Cardiac septum (tissue), 1 donor: ENCODE data around the gene IL6. TPM values are rescaled to one million over a fixed set of nuclear protein-coding genes. Genes with fewer than 3 reads are reported as not detected.
"Not testable (repeated sequence)": the region's sequence is repeated elsewhere in the genome, so short reads cannot be mapped to it uniquely, and the experiment has no call there.

ENCODE experiments used
- DNase-seq: peaks from one replicate; pipeline ENCODE4 v3.0.0-alpha.2; 2020; ENCODE audit warnings: low spot score
- intact Hi-C: fragments of 100-400 bp; cut with DNase I; formaldehyde crosslinking; loops from one replicate; pipeline ENCODE4 v1.14.0; 2022
- total RNA-seq: library from RNA; stranded (reverse); fragmentation: NEBNext Ultra II Directional; extraction: Animal tissue kit (Norgen Biotek cat#: 25700); gene quantifications from one replicate; pipeline ENCODE4 v1.2.1, GENCODE V29; 2021
- donor health status: DM: no; HTN: no; CAD: no.

The IL6 gene
- total RNA-seq, 1 donor from 2014 or later: 5.8 TPM

GRCh38 chr7:22703107-22703855, 23.7 kb upstream of the IL6 start:
- intact Hi-C loops, DNase-seq: not testable (repeated sequence)

GRCh38 chr7:22703978-22704610, 22.9 kb upstream of the IL6 start:
- DNase-seq, intact Hi-C loops: not testable (repeated sequence)

- DNase-seq, intact Hi-C loops: not testable (repeated sequence)
These were observed 22.3 kb upstream of the IL6 start for GRCh38 chr7:22704722-22705121.

- intact Hi-C loops, DNase-seq: not testable (repeated sequence)
These were observed 21.1 kb upstream of the IL6 start for GRCh38 chr7:22705874-22706273.

GRCh38 chr7:22707026-22707691, 19.8 kb upstream of the IL6 start:
- intact Hi-C loops, DNase-seq: not testable (repeated sequence)

GRCh38 chr7:22708214-22708613, 18.8 kb upstream of the IL6 start:
- intact Hi-C loops, DNase-seq: not testable (repeated sequence)

- intact Hi-C loops, DNase-seq: not testable (repeated sequence)
These were observed 18.3 kb upstream of the IL6 start for GRCh38 chr7:22708677-22709061.

- intact Hi-C loops, DNase-seq: not testable (repeated sequence)
These were observed 17.8 kb upstream of the IL6 start for GRCh38 chr7:22709062-22709829.

GRCh38 chr7:22709857-22710256, 17.1 kb upstream of the IL6 start:
- no peak for DNase-seq
- intact Hi-C loops: no loop called here

GRCh38 chr7:22712999-22713398, 14.0 kb upstream of the IL6 start:
- no peak for DNase-seq
- intact Hi-C loops: no loop called here

- no peak for DNase-seq
- intact Hi-C loops: no loop called here
These were observed 13.5 kb upstream of the IL6 start for GRCh38 chr7:22713463-22713862.

GRCh38 chr7:22715969-22716368, 11.0 kb upstream of the IL6 start:
- DNase-seq: no peak
- intact Hi-C loops: no loop called here

GRCh38 chr7:22717760-22718159, 9.2 kb upstream of the IL6 start:
- intact Hi-C loops: no loop called here
- no peak for DNase-seq

- no peak for DNase-seq
These were observed 8.7 kb upstream of the IL6 start for GRCh38 chr7:22718200-22718711.

GRCh38 chr7:22718911-22719420, 8.0 kb upstream of the IL6 start:
- DNase-seq: no peak
- intact Hi-C loops: no loop called here

More at GRCh38 chr7:22718200-22718711, 8.7 kb upstream of the IL6 start:
- intact Hi-C loops: no loop called here

- DNase-seq: no peak
- intact Hi-C loops: loop anchor here (10.0 kb wide), 1 partner anchor 134 kb away; no protein-coding TSS in a partner anchor
These were observed 5.9 kb upstream of the IL6 start for GRCh38 chr7:22720791-22721786.

GRCh38 chr7:22722536-22723180, 4.3 kb upstream of the IL6 start:
- DNase-seq: no peak
- intact Hi-C loops: loop anchor here (10.0 kb wide), 1 partner anchor 132 kb away; no protein-coding TSS in a partner anchor
